Ectodermal cell (in vitro differentiated cells): ENCODE measurements around the gene MORN3.
"Not testable (repeated sequence)": the region's sequence is repeated elsewhere in the genome, so short reads cannot be mapped to it uniquely, and the experiment has no call there.

Source experiments
- H3K27ac ChIP-seq: 2 replicates; pipeline ENCODE4 v1.7.0; 2013; ENCODE audit warnings: mild to moderate bottlenecking, low read depth, low read length; ENCODE audit not compliant: insufficient read depth, poor library complexity, severe bottlenecking
- H3K27me3 ChIP-seq: 2 replicates; pipeline ENCODE4 v1.7.0; 2013; ENCODE audit warnings: mild to moderate bottlenecking, low read length; ENCODE audit not compliant: insufficient read depth, control insufficient read depth, poor library complexity, severe bottlenecking
- H3K36me3 ChIP-seq: one replicate; pipeline ENCODE4 v1.7.0; 2013; ENCODE audit warnings: low read length; ENCODE audit not compliant: control insufficient read depth, insufficient read depth
- H3K4me1 ChIP-seq: one replicate; pipeline ENCODE4 v1.7.0; 2013; ENCODE audit warnings: low read length; ENCODE audit not compliant: control insufficient read depth, insufficient read depth
- H3K4me3 ChIP-seq: 2 replicates; pipeline ENCODE4 v1.7.0; 2013; ENCODE audit warnings: low read depth, low read length, control low read depth; ENCODE audit not compliant: insufficient read depth
- H3K9me3 ChIP-seq: 2 replicates; pipeline ENCODE4 v1.7.0; 2013; ENCODE audit warnings: mild to moderate bottlenecking, low read length, moderate library complexity; ENCODE audit not compliant: control insufficient read depth
- WGBS, 2 experiments: methylation state at CpG; one replicate each; pipeline ENCODE4 v1.1.7; 2013; ENCODE audit warnings: missing lambda C conversion rate in 2 of 2; 5-methylcytosine and 5-hydroxymethylcytosine counted together

Gene MORN3

DNA sequence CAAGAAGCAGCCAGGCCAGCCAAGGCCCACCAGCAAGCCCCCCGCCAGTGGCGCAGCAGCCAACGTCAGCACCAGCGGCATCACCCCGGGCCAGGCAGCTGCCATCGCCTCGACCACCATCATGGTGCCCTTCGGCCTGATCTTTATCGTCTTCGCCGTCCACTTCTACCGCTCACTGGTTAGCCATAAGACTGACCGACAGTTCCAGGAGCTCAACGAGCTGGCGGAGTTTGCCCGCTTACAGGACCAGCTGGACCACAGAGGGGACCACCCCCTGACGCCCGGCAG lies 28.2 kb downstream of the MORN3 start:
- no peak overlapping the region for H3K27ac ChIP-seq
- H3K9me3 ChIP-seq, result no peaks in the 10 kb centered on the region
- H3K4me1 ChIP-seq, result no peaks in the 10 kb centered on the region
- H3K36me3 ChIP-seq, result no peaks in the 10 kb centered on the region
- no peak overlapping the region for H3K4me3 ChIP-seq
- no peaks in the 10 kb centered on the region for H3K27me3 ChIP-seq
- 97% methylated on average over 18 of the region's 18 CpGs for WGBS, 2 experiments

- Histone ChIP-seq H3K36me3 (no peaks in the 10 kb centered on the region), H3K9me3 (no peaks in the 10 kb centered on the region), H3K27ac (no peak overlapping the region), H3K27me3 (no peaks in the 10 kb centered on the region), H3K4me1 (no peaks in the 10 kb centered on the region), H3K4me3 (no peak overlapping the region)
- 91% methylated on average over 14 of the region's 14 CpGs for WGBS, 2 experiments
Observed at GRCh38 chr12:121638298-121639202, 30.9 kb downstream of the MORN3 start.

DNA sequence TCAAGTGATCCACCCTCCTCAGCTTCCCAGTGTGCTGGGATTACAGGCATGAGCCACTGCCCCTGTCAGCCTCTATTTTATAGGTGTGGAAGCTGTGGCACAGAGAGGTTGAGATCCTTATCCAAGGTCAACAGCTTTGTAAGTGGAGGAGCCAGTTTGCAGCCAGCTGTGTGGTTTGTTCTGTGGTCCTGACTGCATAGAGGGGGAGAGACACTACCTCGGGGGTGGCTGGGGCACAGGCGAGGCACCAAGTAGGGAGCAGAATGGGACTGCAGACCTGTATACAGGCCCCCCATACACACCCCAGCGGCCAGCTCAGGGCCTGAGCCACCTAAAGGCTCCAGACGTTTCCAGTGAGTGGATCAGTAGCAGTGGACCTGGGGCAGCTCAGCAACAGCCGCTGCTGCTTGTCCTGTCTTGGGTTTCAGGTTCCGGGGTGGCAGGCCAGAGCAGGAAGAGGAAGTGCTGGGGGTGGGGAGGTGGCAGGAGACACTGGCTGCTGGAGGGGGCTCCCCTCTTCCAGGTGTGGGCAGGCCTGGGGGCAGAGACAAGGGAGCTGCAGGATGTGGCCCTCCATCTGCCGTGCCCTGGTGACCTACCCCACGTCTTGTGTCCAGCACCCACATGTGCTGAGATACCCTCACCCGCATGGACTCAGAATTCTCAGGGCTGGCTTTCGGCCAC lies 32.1 kb downstream of the MORN3 start:
- Histone ChIP-seq H3K36me3 (no peaks in the 10 kb centered on the region), H3K4me3 (no peak overlapping the region), H3K4me1 (peaks cover 7% of the 10 kb centered on the region), H3K9me3 (no peaks in the 10 kb centered on the region), H3K27ac (no peak overlapping the region), H3K27me3 (no peaks in the 10 kb centered on the region)
- WGBS, 2 experiments, result 85 to 89% methylated on average over 10 of the region's 10 CpGs

DNA sequence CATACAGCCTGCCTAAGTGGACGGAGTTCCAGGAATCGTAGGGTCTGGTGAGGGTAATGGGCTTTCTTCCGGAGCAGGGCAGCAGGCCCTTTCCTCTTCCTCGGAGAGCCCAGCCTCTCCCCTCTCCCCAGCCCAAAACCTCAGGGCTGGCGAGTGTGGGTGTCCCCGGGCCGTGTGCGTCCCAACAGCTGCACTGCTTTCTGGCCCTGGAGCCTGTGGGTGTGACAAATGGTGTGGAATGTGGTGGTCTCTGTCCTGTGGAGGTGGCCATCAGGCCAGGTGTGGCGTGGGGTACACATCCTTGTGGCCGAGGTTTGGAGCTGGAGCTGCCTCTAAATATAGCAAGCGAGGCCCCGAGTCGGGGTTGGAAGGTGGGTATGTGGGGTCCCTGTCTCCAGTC lies 34.6 kb downstream of the MORN3 start:
- Histone ChIP-seq H3K4me1 (peaks cover 16% of the 10 kb centered on the region), H3K36me3 (no peaks in the 10 kb centered on the region), H3K4me3 (no peak overlapping the region), H3K9me3 (no peaks in the 10 kb centered on the region), H3K27me3 (no peaks in the 10 kb centered on the region), H3K27ac (no peak overlapping the region)
- 93 to 95% methylated on average over 13 of the region's 13 CpGs for WGBS, 2 experiments

DNA sequence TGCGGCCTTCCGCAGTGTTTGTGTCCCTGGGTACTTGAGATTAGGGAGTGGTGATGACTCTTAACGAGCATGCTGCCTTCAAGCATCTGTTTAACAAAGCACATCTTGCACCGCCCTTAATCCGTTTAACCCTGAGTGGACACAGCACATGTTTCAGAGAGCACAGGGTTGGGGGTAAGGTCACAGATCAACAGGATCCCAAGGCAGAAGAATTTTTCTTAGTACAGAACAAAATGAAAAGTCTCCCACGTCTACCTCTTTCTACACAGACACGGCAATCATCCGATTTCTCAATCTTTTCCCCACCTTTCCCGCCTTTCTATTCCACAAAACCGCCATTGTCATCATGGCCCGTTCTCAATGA lies 35.6 kb downstream of the MORN3 start:
- H3K27ac ChIP-seq, H3K27me3 ChIP-seq, H3K4me3 ChIP-seq, H3K9me3 ChIP-seq, H3K36me3 ChIP-seq: not testable (repeated sequence)
- WGBS, 2 experiments, result no CpG with 5 or more reads among the region's 11 CpGs
- peaks cover 24% of the 10 kb centered on the region for H3K4me1 ChIP-seq

- 86 to 87% methylated on average over 10 to 11 of the region's 11 CpGs for WGBS, 2 experiments
- H3K4me1 ChIP-seq, result peaks cover 31% of the 10 kb centered on the region
- H3K27me3 ChIP-seq, result no peaks in the 10 kb centered on the region
- no peak overlapping the region for H3K27ac ChIP-seq
- no peaks in the 10 kb centered on the region for H3K9me3 ChIP-seq
- H3K36me3 ChIP-seq, result no peaks in the 10 kb centered on the region
- H3K4me3 ChIP-seq, result no peak overlapping the region
Observed at GRCh38 chr12:121632069-121632970, 37.1 kb downstream of the MORN3 start.

DNA sequence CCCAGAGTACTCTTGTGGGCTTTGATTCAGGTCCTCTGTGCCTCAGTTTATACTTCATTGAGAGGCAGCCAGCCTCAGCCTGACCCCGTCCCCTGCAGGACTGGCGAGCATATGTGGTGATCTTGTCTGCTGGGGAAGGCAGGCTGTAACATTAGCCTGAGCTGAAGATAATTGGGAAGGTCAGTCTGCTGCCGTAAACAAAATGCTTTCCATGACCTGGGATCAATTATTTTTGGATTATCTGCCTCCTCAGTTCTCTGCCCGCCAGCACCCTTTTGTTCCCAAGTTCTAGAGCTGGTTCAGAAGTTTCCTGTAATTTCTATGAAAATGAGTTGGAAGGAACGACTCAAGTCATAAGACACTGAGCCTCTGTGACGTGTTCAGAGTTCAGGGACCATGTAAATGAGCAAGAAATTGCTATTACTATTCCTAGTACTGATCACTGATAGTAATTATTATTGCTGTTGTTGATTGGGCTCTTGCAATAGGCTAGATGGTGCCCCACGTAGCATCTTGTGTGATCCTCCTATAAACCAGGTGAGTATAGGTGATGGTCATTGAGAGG lies 38.6 kb downstream of the MORN3 start:
- H3K27me3 ChIP-seq, result no peaks in the 10 kb centered on the region
- H3K4me1 ChIP-seq, result peaks cover 31% of the 10 kb centered on the region
- WGBS, 2 experiments, result 88 to 95% methylated on average over 7 of the region's 7 CpGs
- no peak overlapping the region for H3K27ac ChIP-seq
- no peaks in the 10 kb centered on the region for H3K36me3 ChIP-seq
- H3K9me3 ChIP-seq, result no peaks in the 10 kb centered on the region
- H3K4me3 ChIP-seq, result no peak overlapping the region

GRCh38 chr12:121628536-121628935 lies 40.9 kb downstream of the MORN3 start:
- H3K27ac ChIP-seq, result no peak overlapping the region
- peaks cover 31% of the 10 kb centered on the region for H3K4me1 ChIP-seq
- no peaks in the 10 kb centered on the region for H3K9me3 ChIP-seq
- 92 to 97% methylated on average over 5 of the region's 5 CpGs for WGBS, 2 experiments
- H3K27me3 ChIP-seq, result no peaks in the 10 kb centered on the region
- no peaks in the 10 kb centered on the region for H3K36me3 ChIP-seq
- H3K4me3 ChIP-seq, result no peak overlapping the region

DNA sequence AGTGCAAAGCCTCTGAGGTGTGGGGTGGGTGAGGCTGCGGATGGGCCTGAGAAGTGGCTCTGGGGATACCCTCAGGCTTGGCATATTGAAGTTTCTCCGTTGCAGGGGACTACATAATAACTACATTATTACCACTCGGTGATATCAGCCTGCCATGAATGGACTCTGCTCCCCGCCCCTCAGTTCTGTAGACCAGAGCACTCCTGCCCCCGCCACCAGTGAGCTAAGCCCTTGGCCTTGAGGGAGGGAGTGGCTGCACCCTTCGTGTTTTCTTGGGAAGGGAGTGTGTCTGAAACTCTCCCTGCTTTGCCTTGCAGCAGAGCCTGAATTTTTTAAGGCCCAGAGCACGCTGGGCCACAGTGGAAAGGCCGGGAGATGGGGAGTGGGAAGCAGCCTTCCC lies 41.4 kb downstream of the MORN3 start:
- Histone ChIP-seq H3K9me3 (no peaks in the 10 kb centered on the region), H3K36me3 (no peaks in the 10 kb centered on the region), H3K27me3 (no peaks in the 10 kb centered on the region), H3K27ac (no peak overlapping the region), H3K4me1 (peaks cover 28% of the 10 kb centered on the region), H3K4me3 (peak overlapping the region; percentile 73)
- WGBS, 2 experiments, result 58 to 65% methylated on average over 7 to 8 of the region's 8 CpGs
